Measurements from ENCODE around the gene WNK4. TPM values are rescaled to one million over a fixed set of nuclear protein-coding genes. Genes with fewer than 3 reads are reported as not detected.

WNK4 gene
- total and polyA plus RNA-seq, 9 of the 15 experiments (the other 6 are each of a cell fraction or from before 2014, with no cell fraction given): 0.32 to 25.8 (median 4.5) TPM

- TF ChIP-seq TRIM25 (IDR thresholded peaks at IDR 0.05; ENCODE audit: borderline replicate concordance): no peak
- no peak for TF ChIP-seq POLR3A (IDR thresholded peaks at IDR 0.05; ENCODE audit: borderline replicate concordance, extremely low read depth, insufficient read depth, insufficient read length)
- TF ChIP-seq ZNF586 (CRISPR knock-in tag; conservative IDR thresholded peaks at IDR 0.05): no peak
- TF ChIP-seq GMEB1 (CRISPR knock-in tag; IDR thresholded peaks at IDR 0.05): no peak
- TF ChIP-seq DEAF1 (CRISPR knock-in tag; IDR thresholded peaks at IDR 0.05): no peak
- TF ChIP-seq KDM2B (CRISPR knock-in tag; IDR thresholded peaks at IDR 0.05): peak; percentile 95
- no peak for TF ChIP-seq TSHZ1 (CRISPR knock-in tag; IDR thresholded peaks at IDR 0.05)
- TF ChIP-seq CSDE1 (IDR thresholded peaks at IDR 0.05): no peak
- TF ChIP-seq NR2F6 (CRISPR knock-in tag; IDR thresholded peaks at IDR 0.05): no peak
- TF ChIP-seq ZNF592 (IDR thresholded peaks at IDR 0.05): 0 out of 2 replicates have a peak, but pooled peaks have one; percentile 28
- no peak for TF ChIP-seq CAMTA2 (CRISPR knock-in tag; conservative IDR thresholded peaks at IDR 0.05)
- no peak for TF ChIP-seq SIX5 (IDR thresholded peaks at IDR 0.05; ENCODE audit: borderline replicate concordance in 1 of 2, insufficient read depth in 1 of 2, low read depth in 1 of 2, low read length in 2 of 2)
- TF ChIP-seq KDM1A (IDR thresholded peaks at IDR 0.05): peak; percentile 86 to 91
These were observed at the start of gene WNK4 (continued) for GRCh38 chr17:42779936-42780850.

Data from K562 (cell line).